Tibial nerve (tissue), 4 donors: Measurements from ENCODE around the gene CAMKMT. TPM values are rescaled to one million over a fixed set of nuclear protein-coding genes. Genes with fewer than 3 reads are reported as not detected.
A peak's percentile ranks its signal among the peaks of the same experiment; 100 is the strongest.

Source experiments
- DNase-seq, 2 donors: peaks; one replicate each; pipeline ENCODE4 v3.0.0-alpha.2; 2019; ENCODE audit warnings: low spot score in 2 of 2
- H3K27ac ChIP-seq, 4 donors: fragments of 200-600 bp; sonication (generic) in 3 of 4; one replicate each; pipeline ENCODE4 v1.5.1; 2017 to 2019; ENCODE audit warnings: mild to moderate bottlenecking in 1 of 4
- H3K27me3 ChIP-seq, 2 donors: fragments of 200-600 bp; sonication (generic) in 1 of 2; one replicate each; pipeline versions ENCODE4 v1.5.1 to v1.6.0; 2017 to 2019
- H3K36me3 ChIP-seq, 3 donors: fragments of 200-600 bp; sonication (generic); one replicate each; pipeline ENCODE4 v1.5.1; 2018 to 2019
- H3K4me1 ChIP-seq, 4 donors: fragments of 200-600 bp; sonication (generic) in 3 of 4; one replicate each; pipeline ENCODE4 v1.5.1; 2017 to 2019
- H3K4me3 ChIP-seq, 4 donors: fragments of 200-600 bp; sonication (generic) in 3 of 4; one replicate each; pipeline ENCODE4 v1.5.1; 2017 to 2019; ENCODE audit warnings: mild to moderate bottlenecking in 1 of 4, moderate library complexity in 1 of 4
- H3K9me3 ChIP-seq, 4 donors: fragments of 200-600 bp; sonication (generic) in 3 of 4; one replicate each; pipeline ENCODE4 v1.5.1; 2017 to 2019
- CTCF ChIP-seq, 5 experiments: fragments of 200-600 bp in 3 of 5; fragments of 450-650 bp in 2 of 5; sonication (generic) in 3 of 5; IDR thresholded peaks; one replicate each; pipeline ENCODE4 v1.5.1; 2016 to 2019; ENCODE audit warnings: antibody characterized with exemption in 5 of 5, mild to moderate bottlenecking in 3 of 5, moderate library complexity in 2 of 5
- EP300 ChIP-seq, 2 donors: sonication (generic); formaldehyde crosslinking; IDR thresholded peaks; one replicate each; pipeline ENCODE4 v1.6.1; 2017; ENCODE audit warnings: antibody characterized with exemption in 2 of 2, mild to moderate bottlenecking in 1 of 2
- POLR2A ChIP-seq, 2 donors: fragments of 450-650 bp; IDR thresholded peaks; one replicate each; pipeline ENCODE4 v1.6.1; 2017; ENCODE audit warnings: antibody characterized with exemption in 2 of 2, mild to moderate bottlenecking in 2 of 2, moderate library complexity in 2 of 2
- WGBS, 2 donors: methylation state at CpG; one replicate each; pipeline ENCODE4 v1.1.5; 2018; 5-methylcytosine and 5-hydroxymethylcytosine counted together
- total RNA-seq, 4 donors: library from RNA; depleted of rRNA; stranded (reverse); fragments of >200 nt; gene quantifications; one replicate each; pipeline ENCODE4 v1.1.0, GENCODE V29; 2016

Gene CAMKMT
- total RNA-seq, 4 donors from 2014 or later: 8.4 to 14.1 (median 9.7) TPM

GRCh38 chr2:44347526-44347925, 14.2 kb upstream of the CAMKMT start:
- WGBS, 2 donors: 52 to 72% methylated on average over 2 of the region's 2 CpGs

GRCh38 chr2:44348400-44348799, 13.3 kb upstream of the CAMKMT start:
- Histone ChIP-seq H3K27ac (peak overlapping the region in 2 of 4 donors; percentile 4 to 28), H3K27me3 (no peaks in the 10 kb centered on the region), H3K36me3 (peaks cover 0 to 19% (median 0%) of the 10 kb centered on the region in 3 donors), H3K9me3 (no peaks in the 10 kb centered on the region), H3K4me1 (peaks cover 0 to 36% (median 4%) of the 10 kb centered on the region in 4 donors), H3K4me3 (no peak overlapping the region)
- 62 to 63% methylated on average over 2 of the region's 2 CpGs for WGBS, 2 donors
- DNase-seq: no peak
- TF ChIP-seq CTCF (IDR thresholded peaks at IDR 0.05) (no peak), EP300 (IDR thresholded peaks at IDR 0.05) (no peak), POLR2A (IDR thresholded peaks at IDR 0.05) (no peak)

More at GRCh38 chr2:44347526-44347925, 14.2 kb upstream of the CAMKMT start:
- peaks cover 0 to 28% (median 0%) of the 10 kb centered on the region in 3 donors for H3K36me3 ChIP-seq
- no peaks in the 10 kb centered on the region for H3K27me3 ChIP-seq
- H3K9me3 ChIP-seq: no peaks in the 10 kb centered on the region
- H3K27ac ChIP-seq: no peak overlapping the region
- DNase-seq: no peak
- TF ChIP-seq CTCF (IDR thresholded peaks at IDR 0.05): no peak
- H3K4me3 ChIP-seq: no peak overlapping the region
- H3K4me1 ChIP-seq: peaks cover 0 to 36% (median 4%) of the 10 kb centered on the region in 4 donors

GRCh38 chr2:44349506-44349905, 12.2 kb upstream of the CAMKMT start:
- Histone ChIP-seq H3K4me3 (no peak overlapping the region), H3K27me3 (no peaks in the 10 kb centered on the region), H3K4me1 (peaks cover 0 to 36% (median 4%) of the 10 kb centered on the region in 4 donors), H3K36me3 (peaks cover 0 to 19% (median 0%) of the 10 kb centered on the region in 3 donors), H3K27ac (no peak overlapping the region), H3K9me3 (no peaks in the 10 kb centered on the region)
- WGBS, 2 donors: 96 to 97% methylated on average over 10 of the region's 10 CpGs
- DNase-seq: no peak
- no peak for TF ChIP-seq EP300 (IDR thresholded peaks at IDR 0.05)
- TF ChIP-seq CTCF (IDR thresholded peaks at IDR 0.05): no peak
- TF ChIP-seq POLR2A (IDR thresholded peaks at IDR 0.05): no peak

- no peak for TF ChIP-seq CTCF (IDR thresholded peaks at IDR 0.05)
- no peak for TF ChIP-seq POLR2A (IDR thresholded peaks at IDR 0.05)
- TF ChIP-seq EP300 (IDR thresholded peaks at IDR 0.05): no peak
- H3K4me1 ChIP-seq: peaks cover 0 to 39% (median 4%) of the 10 kb centered on the region in 4 donors
- no peaks in the 10 kb centered on the region for H3K9me3 ChIP-seq
- 50 to 56% methylated on average over 4 of the region's 4 CpGs for WGBS, 2 donors
- no peak for DNase-seq
- H3K36me3 ChIP-seq: peaks cover 0 to 7% (median 0%) of the 10 kb centered on the region in 3 donors
- no peak overlapping the region for H3K4me3 ChIP-seq
- peak overlapping the region in 2 of 4 donors; percentile 23 to 30 for H3K27ac ChIP-seq
- H3K27me3 ChIP-seq: no peaks in the 10 kb centered on the region
Observed at GRCh38 chr2:44351088-44351487, 10.7 kb upstream of the CAMKMT start.

- H3K27me3 ChIP-seq: no peaks in the 10 kb centered on the region
- H3K4me3 ChIP-seq: no peak overlapping the region
- H3K9me3 ChIP-seq: no peaks in the 10 kb centered on the region
- TF ChIP-seq POLR2A (IDR thresholded peaks at IDR 0.05): no peak
- TF ChIP-seq EP300 (IDR thresholded peaks at IDR 0.05): no peak
- TF ChIP-seq CTCF (IDR thresholded peaks at IDR 0.05): no peak
- H3K27ac ChIP-seq: peak overlapping the region in 2 of 4 donors; percentile 23 to 30
- H3K36me3 ChIP-seq: peaks cover 0 to 12% (median 0%) of the 10 kb centered on the region in 3 donors
- DNase-seq: no peak
- H3K4me1 ChIP-seq: peaks cover 0 to 39% (median 4%) of the 10 kb centered on the region in 4 donors
- WGBS, 2 donors: 63 to 68% methylated on average over 2 of the region's 2 CpGs
Observed at GRCh38 chr2:44351676-44352075, 10.1 kb upstream of the CAMKMT start.
